GM10266 (cell line): ENCODE results near the gene PPP1R3C.

ENCODE experiments used
- DNase-seq: peaks from one replicate; pipeline ENCODE4 v3.0.0; 2012; ENCODE audit errors: extremely low spot score
- CTCF ChIP-seq: IDR thresholded peaks from 2 replicates; pipeline ENCODE4 v1.5.1; 2012; ENCODE audit warnings: mild to moderate bottlenecking, low read depth; ENCODE audit not compliant: control insufficient read depth, insufficient read depth; ENCODE audit errors: missing control alignments

The PPP1R3C gene

GRCh38 chr10:91604553-91605534 is 28.0 kb downstream of the PPP1R3C start:
- no peak for TF ChIP-seq CTCF
- DNase-seq, result no peak

- DNase-seq, result no peak
- TF ChIP-seq CTCF, result no peak
Observed at GRCh38 chr10:91603931-91604331, 28.9 kb downstream of the PPP1R3C start.

GRCh38 chr10:91602868-91603568 is 29.9 kb downstream of the PPP1R3C start:
- no peak for DNase-seq

DNA sequence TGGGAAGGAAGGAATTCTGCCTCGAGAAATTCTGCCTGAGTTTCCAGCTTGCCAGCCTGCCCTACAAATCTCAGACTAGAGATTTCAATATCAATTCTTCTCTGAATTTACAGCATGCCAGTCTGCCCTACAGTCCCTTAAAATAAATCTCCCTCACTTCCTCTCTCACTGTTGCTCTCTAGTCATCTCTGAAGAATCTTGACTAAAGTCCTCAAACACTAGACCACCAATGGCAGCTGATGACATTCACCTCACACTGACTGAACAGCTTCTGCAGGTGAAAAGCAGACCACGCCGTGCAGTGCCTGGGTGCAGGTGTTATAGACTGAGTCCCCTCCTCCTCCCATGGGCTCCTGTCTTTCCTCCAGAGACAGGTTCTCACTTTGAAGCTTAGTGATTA is 30.4 kb downstream of the PPP1R3C start:
- no peak for DNase-seq
- no peak for TF ChIP-seq CTCF

More at GRCh38 chr10:91602868-91603568, 29.9 kb downstream of the PPP1R3C start:
- no peak for TF ChIP-seq CTCF

GRCh38 chr10:91601212-91601611 is 31.7 kb downstream of the PPP1R3C start:
- DNase-seq, result no peak

GRCh38 chr10:91598211-91598977 is 34.5 kb downstream of the PPP1R3C start:
- no peak for DNase-seq
- TF ChIP-seq CTCF, result no peak

More at GRCh38 chr10:91601212-91601611, 31.7 kb downstream of the PPP1R3C start:
- no peak for TF ChIP-seq CTCF
